Measurements from ENCODE around the gene SPOCD1.

DNA sequence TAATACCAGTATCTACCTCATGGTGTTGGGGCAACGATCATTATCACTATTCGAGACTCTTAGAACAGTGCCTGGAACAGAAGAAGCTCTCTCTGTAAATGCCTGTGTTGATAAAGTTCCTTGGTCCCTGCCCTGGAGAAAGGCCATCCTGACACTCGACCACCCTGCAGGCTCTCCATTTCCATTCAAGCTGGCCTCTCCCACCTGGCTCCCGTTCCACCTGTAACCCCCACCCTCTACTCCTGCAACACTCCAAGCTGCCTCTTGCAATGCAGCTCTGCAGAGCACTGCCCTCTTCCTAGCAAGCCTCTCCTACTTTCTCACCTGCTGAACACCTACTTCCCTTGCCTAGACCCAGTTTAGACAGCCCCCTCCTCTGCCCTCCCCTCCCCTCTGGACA is 6.1 kb downstream of the SPOCD1 start:
- TF ChIP-seq, protein P1, sequence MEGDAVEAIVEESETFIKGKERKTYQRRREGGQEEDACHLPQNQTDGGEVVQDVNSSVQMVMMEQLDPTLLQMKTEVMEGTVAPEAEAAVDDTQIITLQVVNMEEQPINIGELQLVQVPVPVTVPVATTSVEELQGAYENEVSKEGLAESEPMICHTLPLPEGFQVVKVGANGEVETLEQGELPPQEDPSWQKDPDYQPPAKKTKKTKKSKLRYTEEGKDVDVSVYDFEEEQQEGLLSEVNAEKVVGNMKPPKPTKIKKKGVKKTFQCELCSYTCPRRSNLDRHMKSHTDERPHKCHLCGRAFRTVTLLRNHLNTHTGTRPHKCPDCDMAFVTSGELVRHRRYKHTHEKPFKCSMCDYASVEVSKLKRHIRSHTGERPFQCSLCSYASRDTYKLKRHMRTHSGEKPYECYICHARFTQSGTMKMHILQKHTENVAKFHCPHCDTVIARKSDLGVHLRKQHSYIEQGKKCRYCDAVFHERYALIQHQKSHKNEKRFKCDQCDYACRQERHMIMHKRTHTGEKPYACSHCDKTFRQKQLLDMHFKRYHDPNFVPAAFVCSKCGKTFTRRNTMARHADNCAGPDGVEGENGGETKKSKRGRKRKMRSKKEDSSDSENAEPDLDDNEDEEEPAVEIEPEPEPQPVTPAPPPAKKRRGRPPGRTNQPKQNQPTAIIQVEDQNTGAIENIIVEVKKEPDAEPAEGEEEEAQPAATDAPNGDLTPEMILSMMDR (IDR thresholded peaks at IDR 0.05) = no peak
- TF ChIP-seq POLR2AphosphoS5 (IDR thresholded peaks at IDR 0.05; ENCODE audit: low read depth, low read length) = no peak
- TF ChIP-seq, protein P2, sequence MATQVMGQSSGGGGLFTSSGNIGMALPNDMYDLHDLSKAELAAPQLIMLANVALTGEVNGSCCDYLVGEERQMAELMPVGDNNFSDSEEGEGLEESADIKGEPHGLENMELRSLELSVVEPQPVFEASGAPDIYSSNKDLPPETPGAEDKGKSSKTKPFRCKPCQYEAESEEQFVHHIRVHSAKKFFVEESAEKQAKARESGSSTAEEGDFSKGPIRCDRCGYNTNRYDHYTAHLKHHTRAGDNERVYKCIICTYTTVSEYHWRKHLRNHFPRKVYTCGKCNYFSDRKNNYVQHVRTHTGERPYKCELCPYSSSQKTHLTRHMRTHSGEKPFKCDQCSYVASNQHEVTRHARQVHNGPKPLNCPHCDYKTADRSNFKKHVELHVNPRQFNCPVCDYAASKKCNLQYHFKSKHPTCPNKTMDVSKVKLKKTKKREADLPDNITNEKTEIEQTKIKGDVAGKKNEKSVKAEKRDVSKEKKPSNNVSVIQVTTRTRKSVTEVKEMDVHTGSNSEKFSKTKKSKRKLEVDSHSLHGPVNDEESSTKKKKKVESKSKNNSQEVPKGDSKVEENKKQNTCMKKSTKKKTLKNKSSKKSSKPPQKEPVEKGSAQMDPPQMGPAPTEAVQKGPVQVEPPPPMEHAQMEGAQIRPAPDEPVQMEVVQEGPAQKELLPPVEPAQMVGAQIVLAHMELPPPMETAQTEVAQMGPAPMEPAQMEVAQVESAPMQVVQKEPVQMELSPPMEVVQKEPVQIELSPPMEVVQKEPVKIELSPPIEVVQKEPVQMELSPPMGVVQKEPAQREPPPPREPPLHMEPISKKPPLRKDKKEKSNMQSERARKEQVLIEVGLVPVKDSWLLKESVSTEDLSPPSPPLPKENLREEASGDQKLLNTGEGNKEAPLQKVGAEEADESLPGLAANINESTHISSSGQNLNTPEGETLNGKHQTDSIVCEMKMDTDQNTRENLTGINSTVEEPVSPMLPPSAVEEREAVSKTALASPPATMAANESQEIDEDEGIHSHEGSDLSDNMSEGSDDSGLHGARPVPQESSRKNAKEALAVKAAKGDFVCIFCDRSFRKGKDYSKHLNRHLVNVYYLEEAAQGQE (IDR thresholded peaks at IDR 0.05; ENCODE audit: insufficient read depth in 1 of 2, low read depth in 2 of 2, low read length in 1 of 2) = no peak

Measured in Panc1 (cell line).